Prostate gland (tissue), 2 donors: Measurements from ENCODE around the gene KCNIP3. TPM values are rescaled to one million over a fixed set of nuclear protein-coding genes. Genes with fewer than 3 reads are reported as not detected.
"Not testable (repeated sequence)": the region's sequence is repeated elsewhere in the genome, so short reads cannot be mapped to it uniquely, and the experiment has no call there.

Experiments
- DNase-seq: peaks from one replicate; pipeline ENCODE4 v3.0.0-alpha.2; 2019; ENCODE audit warnings: low spot score
- H3K27ac ChIP-seq, 2 donors: fragments of 200-600 bp; sonication (generic); 2 replicates each; pipeline ENCODE4 v1.5.1; 2017 to 2019
- H3K27me3 ChIP-seq: fragments of 200-600 bp; sonication (generic); replicated peaks from 2 replicates; pipeline ENCODE4 v1.5.1; 2019; ENCODE audit not compliant: insufficient read depth
- H3K36me3 ChIP-seq, 2 donors: fragments of 200-600 bp; sonication (generic); 1 replicate in 1 of 2; 2 replicates in 1 of 2; pipeline versions ENCODE4 v1.5.1 to v1.8.1; 2017 to 2019
- H3K4me1 ChIP-seq: fragments of 200-600 bp; sonication (generic); replicated peaks from 2 replicates; pipeline ENCODE4 v1.5.1; 2019
- H3K4me3 ChIP-seq, 2 donors: fragments of 200-600 bp; sonication (generic); 2 replicates each; pipeline ENCODE4 v1.5.1; 2017 to 2019
- H3K9me3 ChIP-seq: fragments of 200-600 bp; sonication (generic); 2 replicates; pipeline ENCODE4 v1.5.1; 2017
- POLR2A ChIP-seq: fragments of 450-650 bp; IDR thresholded peaks from one replicate; pipeline ENCODE4 v1.6.1; 2016; ENCODE audit warnings: antibody characterized with exemption, mild to moderate bottlenecking
- POLR2AphosphoS5 ChIP-seq: sonication (generic); formaldehyde crosslinking; IDR thresholded peaks from one replicate; pipeline ENCODE4 v1.6.1; 2017; ENCODE audit warnings: antibody characterized with exemption
- WGBS: methylation state at CpG from one replicate; pipeline ENCODE4 v1.1.5; 2018; 5-methylcytosine and 5-hydroxymethylcytosine counted together
- intact Hi-C: fragments of 100-400 bp; cut with DNase I; formaldehyde crosslinking; loops from one replicate; pipeline ENCODE4 v1.14.2; 2022
- total RNA-seq, 2 donors: library from RNA; depleted of rRNA; stranded (reverse); fragments of >200 nt; gene quantifications; one replicate each; pipeline ENCODE4 v1.1.0, GENCODE V29; 2016
- TF ChIP-seq, protein P1 (sequence below), 4 experiments: fragments of 200-600 bp in 2 of 4; fragments of 450-650 bp in 2 of 4; sonication (generic) in 2 of 4; IDR thresholded peaks; 1 replicate in 3 of 4; 2 replicates in 1 of 4; pipeline ENCODE4 v1.5.1; 2016 to 2019; ENCODE audit warnings: antibody characterized with exemption in 4 of 4, mild to moderate bottlenecking in 2 of 4, moderate library complexity in 2 of 4

Gene KCNIP3
- total RNA-seq, 2 donors from 2014 or later = 5.1 to 63.8 TPM

DNA sequence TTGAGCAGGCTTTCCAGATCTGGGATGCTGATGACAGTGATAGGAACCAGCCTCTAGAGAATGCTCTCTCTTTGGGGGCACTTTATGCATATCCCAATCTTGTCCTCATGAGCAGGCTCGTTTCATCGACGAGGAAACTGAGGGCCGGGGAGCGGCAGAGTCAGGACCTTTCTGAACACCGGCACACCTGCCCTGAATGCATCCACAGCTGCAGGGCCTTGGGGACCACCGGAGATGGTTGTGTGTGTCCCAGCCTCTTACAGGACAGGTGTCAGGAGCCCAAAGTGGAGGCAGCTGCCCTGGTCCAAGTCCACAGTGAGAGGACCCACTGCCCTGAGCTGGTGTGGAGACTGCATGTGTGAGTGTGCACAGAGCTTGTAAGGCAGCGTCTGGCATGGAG lies 57.8 kb downstream of the KCNIP3 start:
- H3K27me3 ChIP-seq = no peaks in the 10 kb centered on the region
- 93% methylated on average over 8 of the region's 8 CpGs for WGBS
- TF ChIP-seq POLR2A (no peak), POLR2AphosphoS5 (no peak)
- TF ChIP-seq, protein P1, sequence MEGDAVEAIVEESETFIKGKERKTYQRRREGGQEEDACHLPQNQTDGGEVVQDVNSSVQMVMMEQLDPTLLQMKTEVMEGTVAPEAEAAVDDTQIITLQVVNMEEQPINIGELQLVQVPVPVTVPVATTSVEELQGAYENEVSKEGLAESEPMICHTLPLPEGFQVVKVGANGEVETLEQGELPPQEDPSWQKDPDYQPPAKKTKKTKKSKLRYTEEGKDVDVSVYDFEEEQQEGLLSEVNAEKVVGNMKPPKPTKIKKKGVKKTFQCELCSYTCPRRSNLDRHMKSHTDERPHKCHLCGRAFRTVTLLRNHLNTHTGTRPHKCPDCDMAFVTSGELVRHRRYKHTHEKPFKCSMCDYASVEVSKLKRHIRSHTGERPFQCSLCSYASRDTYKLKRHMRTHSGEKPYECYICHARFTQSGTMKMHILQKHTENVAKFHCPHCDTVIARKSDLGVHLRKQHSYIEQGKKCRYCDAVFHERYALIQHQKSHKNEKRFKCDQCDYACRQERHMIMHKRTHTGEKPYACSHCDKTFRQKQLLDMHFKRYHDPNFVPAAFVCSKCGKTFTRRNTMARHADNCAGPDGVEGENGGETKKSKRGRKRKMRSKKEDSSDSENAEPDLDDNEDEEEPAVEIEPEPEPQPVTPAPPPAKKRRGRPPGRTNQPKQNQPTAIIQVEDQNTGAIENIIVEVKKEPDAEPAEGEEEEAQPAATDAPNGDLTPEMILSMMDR (IDR thresholded peaks at IDR 0.05) = no peak
- no peaks in the 10 kb centered on the region for H3K4me1 ChIP-seq
- intact Hi-C loops = no loop called here
- DNase-seq = no peak
- H3K27ac ChIP-seq = no peak overlapping the region
- no peaks in the 10 kb centered on the region for H3K36me3 ChIP-seq
- no peak overlapping the region for H3K4me3 ChIP-seq
- H3K9me3 ChIP-seq = no peaks in the 10 kb centered on the region

DNA sequence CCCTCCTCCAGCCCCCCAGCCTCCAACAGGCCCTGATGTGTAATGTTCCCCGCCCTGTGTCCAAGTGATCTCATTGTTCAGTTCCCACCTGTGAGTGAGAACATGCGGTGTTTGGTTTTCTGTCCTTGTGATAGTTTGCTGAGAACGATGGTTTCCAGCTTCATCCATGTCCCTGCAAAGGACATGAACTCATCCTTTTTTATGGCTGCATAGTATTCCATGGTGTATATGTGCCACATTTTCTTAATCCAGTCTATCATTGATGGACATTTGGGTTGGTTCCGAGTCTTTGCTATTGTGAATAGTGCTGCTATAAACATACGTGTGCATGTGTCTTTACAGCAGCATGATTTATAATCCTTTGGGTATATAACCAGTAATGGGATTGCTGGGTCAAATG lies 58.3 kb downstream of the KCNIP3 start:
- H3K4me3 ChIP-seq, H3K27me3 ChIP-seq, DNase-seq, H3K4me1 ChIP-seq, H3K27ac ChIP-seq, H3K36me3 ChIP-seq, intact Hi-C loops, H3K9me3 ChIP-seq: not testable (repeated sequence)
- WGBS = 100% methylated on average over 5 of the region's 5 CpGs

DNA sequence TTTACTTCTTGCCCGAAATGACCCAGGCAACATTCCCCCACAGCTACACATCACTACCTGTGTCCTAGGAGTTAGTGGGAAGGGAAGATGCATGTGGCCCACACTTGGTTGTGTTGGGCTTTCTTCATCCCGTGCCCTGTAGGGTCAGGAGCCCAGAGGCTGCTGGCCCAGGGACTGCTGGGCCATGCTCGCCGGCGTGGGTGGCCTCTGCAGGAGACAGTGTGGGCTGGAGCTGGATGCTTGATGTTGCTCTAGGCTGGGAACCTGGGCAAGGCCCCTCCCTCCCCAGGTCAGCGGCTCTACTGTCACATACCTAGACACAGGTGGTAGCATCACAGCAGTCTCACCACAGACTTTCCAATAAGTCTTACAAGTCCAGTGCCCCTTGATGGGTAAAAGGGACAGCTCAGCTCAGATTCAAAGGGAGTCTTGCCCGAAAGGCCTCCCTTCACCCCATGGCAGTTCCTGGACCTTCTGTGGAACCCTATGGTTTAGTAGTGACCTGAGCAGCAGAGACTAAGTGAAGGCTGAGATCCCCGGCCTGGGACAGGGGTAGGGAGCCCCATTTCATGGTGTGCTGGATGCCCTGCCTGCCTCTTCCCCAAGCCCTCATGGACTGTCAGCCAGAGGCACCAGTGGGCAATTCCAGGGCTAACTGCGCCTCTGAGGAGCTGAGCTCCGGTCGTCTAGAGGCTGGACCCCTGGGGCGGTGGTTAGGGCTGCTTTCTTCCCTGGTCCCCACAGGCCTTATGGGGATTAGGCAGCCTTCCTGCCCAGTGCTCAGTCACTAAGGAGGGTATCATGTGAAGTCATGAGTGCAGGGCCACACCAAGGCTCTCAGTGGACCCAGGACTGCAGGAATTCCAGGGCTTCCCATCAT lies 59.9 kb downstream of the KCNIP3 start:
- Histone ChIP-seq H3K36me3 (no peaks in the 10 kb centered on the region), H3K27me3 (no peaks in the 10 kb centered on the region), H3K27ac (no peak overlapping the region), H3K4me3 (no peak overlapping the region), H3K4me1 (no peaks in the 10 kb centered on the region), H3K9me3 (no peaks in the 10 kb centered on the region)
- no peak for TF ChIP-seq POLR2AphosphoS5
- no peak for TF ChIP-seq POLR2A
- no peak for DNase-seq
- intact Hi-C loops = no loop called here
- WGBS = 90% methylated on average over 11 of the region's 12 CpGs

DNA sequence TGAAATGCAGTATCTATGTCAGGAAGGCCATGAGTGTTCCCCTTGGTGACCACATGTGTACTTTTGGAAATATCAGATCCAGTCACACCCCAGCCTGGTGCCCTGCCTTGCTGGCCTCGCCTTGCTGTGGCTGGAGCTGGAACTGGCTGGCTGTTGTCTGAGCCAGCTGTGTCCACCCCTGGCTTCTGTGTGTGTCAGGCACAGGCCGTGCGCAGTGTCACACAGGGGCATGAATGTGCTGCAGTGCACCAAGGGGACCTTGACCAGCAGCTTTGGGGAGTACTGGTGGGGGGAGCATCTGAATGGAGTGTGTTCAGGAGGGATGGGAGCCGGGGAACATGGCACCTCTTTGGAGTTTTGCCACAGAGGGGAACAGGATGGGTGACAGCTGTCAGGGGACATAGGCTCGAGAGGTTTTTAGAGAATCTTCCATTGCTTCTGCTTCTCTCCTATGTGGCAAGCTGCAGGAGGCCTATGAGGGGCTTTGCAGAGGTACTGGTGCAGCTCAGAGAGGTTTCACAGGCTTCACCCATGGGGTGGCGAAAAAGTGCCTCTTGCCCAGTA lies 60.7 kb downstream of the KCNIP3 start:
- no peaks in the 10 kb centered on the region for H3K4me1 ChIP-seq
- H3K27ac ChIP-seq = no peak overlapping the region
- DNase-seq = no peak
- H3K9me3 ChIP-seq = no peaks in the 10 kb centered on the region
- no peaks in the 10 kb centered on the region for H3K27me3 ChIP-seq
- TF ChIP-seq POLR2AphosphoS5 (no peak), POLR2A (no peak)
- TF ChIP-seq, protein P1 (IDR thresholded peaks at IDR 0.05) = no peak
- WGBS = 93% methylated on average over 6 of the region's 6 CpGs
- no peaks in the 10 kb centered on the region for H3K36me3 ChIP-seq
- no peak overlapping the region for H3K4me3 ChIP-seq
- intact Hi-C loops = no loop called here

DNA sequence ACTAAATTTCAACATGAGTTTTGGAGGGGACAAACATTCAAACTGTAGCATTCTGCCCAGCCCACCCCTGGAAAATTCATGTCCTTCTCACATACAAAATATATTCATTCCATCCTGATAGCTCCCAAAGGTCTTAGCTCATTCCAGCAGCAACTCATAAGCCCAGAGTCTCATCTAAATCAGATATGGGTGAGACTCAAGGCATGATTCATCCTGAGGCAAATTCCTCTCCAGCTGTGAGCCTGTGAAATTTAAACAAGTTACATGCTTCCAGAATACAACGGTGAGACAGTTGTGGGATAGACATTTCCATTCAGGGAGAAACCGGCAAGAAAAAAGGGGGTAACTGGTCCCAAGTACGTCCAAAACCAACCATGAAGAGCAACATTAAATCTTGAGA lies 61.9 kb downstream of the KCNIP3 start:
- no peaks in the 10 kb centered on the region for H3K9me3 ChIP-seq
- no peak overlapping the region for H3K4me3 ChIP-seq
- 49% methylated on average over 3 of the region's 3 CpGs for WGBS
- no peaks in the 10 kb centered on the region for H3K27me3 ChIP-seq
- H3K4me1 ChIP-seq = no peaks in the 10 kb centered on the region
- DNase-seq = no peak
- no peak overlapping the region for H3K27ac ChIP-seq
- TF ChIP-seq, protein P1 (IDR thresholded peaks at IDR 0.05) = no peak
- TF ChIP-seq POLR2AphosphoS5 (no peak), POLR2A (no peak)
- H3K36me3 ChIP-seq = no peaks in the 10 kb centered on the region
- intact Hi-C loops = no loop called here
